HG02885 (cell line): ENCODE data around the gene KLHL6.

ENCODE experiments used
- ATAC-seq: cut with Tn5 transposase; IDR thresholded peaks from one replicate; pipeline ENCODE4 v1.9.1; 2021; ENCODE audit warnings: mild to moderate bottlenecking; ENCODE audit not compliant: unreplicated experiment, poor library complexity

KLHL6 gene, protein sequence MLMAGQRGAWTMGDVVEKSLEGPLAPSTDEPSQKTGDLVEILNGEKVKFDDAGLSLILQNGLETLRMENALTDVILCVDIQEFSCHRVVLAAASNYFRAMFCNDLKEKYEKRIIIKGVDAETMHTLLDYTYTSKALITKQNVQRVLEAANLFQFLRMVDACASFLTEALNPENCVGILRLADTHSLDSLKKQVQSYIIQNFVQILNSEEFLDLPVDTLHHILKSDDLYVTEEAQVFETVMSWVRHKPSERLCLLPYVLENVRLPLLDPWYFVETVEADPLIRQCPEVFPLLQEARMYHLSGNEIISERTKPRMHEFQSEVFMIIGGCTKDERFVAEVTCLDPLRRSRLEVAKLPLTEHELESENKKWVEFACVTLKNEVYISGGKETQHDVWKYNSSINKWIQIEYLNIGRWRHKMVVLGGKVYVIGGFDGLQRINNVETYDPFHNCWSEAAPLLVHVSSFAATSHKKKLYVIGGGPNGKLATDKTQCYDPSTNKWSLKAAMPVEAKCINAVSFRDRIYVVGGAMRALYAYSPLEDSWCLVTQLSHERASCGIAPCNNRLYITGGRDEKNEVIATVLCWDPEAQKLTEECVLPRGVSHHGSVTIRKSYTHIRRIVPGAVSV

DNA sequence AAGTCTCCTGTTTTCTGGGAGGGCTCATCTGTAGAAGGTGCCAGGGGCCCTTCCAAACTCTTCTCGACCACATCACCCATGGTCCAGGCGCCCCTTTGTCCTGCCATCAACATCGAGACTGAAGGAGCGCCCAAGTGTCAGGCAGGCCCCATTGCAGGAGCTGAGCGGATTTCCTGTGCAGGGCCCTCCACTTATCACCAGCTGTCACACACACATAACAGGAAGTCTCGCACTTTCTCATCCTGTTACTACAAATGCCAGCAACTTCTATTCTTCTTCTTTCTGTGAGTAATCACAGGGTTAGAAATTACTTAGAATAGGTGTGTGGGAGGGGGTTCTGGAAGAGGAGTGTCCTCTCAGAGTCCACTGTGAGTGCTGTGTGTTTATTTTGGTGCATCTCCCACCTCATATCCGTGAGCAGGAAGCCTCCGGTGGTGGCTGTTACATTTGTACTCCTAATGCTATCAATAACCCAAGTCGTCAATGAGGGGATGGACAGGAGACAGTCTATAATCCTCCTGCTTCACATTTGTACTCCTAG lies at the start of gene KLHL6:
Gene KLHL6 (minus strand): TSS at position 166 of the 541 bp plus-strand sequence. CDS start 53 bp downstream, at position 113.
- peak; percentile 90 for ATAC-seq

DNA sequence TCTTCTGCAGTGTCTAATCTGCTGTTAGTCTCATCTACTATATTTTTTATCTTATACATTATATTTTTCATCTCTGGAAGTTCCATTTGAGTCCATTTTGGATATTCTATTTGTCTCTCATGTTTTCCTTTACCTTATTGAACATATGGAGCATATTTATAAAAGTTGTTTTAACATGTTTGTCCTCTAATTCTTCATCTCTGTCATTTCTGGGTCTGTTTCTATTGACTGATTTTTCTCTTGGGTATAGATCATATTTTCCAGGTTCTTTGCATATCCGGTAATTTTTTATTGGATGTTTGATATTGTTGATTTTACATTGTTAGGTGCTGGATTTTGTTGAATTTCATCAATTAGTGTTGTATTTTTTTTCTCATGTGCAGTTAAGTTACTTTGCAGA lies 42.5 kb upstream of the KLHL6 start:
- no peak for ATAC-seq

DNA sequence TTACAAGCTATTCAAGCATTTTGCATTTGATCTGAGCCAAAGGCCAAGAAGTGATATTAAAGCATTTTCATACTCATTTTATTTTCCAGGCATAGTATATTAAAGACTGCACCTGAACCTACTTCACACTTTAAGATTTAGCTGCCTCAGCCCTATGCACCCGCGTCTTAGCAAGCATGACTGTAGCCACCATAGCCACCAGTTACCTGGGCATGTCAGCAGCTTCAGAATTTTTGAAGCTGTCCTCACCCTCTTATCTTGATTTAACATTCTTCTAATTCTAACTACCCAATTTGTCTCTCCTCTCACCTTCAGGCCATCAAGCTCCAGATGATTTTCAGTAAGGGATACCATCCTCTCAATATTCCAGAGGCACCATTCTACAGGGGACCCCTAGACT lies 39.1 kb upstream of the KLHL6 start:
- ATAC-seq = no peak

DNA sequence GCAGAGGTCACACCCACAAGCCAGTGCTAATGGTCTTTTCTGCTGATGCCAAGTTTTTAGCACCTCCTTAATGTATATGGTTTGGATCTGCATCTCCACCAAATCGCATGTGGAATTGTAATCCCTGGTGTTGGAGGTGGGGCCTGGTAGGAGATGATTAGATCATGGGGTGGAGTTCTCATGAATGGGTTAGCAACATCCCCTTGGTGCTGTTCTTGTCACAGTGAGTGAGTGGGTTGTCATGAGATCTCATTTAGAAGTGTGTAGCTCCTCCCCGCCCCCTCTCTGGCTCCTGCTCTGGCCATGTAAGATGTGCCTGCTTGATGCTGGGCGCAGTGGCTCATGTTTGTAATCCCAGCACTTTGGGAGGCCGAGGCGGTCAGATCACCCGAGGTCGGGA lies 37.3 kb upstream of the KLHL6 start:
- ATAC-seq = no peak

DNA sequence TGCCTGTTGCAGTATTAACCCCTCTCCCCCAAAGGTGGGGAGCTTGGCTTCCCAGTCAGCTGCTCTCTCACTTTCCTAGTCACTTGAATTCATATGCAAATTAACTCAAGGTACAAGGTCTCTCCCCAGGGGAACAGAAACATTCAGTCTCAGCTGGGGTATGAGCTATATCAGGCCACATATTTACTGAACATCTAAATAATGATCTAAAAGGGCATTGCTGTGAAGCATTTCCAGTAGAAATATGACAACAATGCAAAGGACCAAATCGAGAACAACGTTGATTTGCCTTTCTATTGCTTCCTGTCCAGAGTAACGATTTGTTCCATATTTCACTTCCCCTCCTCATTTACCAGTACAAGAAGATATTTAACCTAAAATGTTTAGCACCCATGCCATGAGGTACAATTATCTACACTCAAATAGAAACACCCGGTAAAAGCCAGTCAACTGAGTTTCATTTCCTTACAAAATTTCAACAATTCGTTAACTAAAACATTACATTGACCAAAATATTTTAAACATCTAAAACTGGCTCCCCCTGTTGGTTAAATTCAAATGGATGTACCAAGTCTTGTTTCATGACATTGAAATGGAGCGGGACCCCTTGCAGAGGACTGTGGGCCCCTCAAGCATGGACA lies 36.5 kb upstream of the KLHL6 start:
- ATAC-seq = peak; percentile 90

DNA sequence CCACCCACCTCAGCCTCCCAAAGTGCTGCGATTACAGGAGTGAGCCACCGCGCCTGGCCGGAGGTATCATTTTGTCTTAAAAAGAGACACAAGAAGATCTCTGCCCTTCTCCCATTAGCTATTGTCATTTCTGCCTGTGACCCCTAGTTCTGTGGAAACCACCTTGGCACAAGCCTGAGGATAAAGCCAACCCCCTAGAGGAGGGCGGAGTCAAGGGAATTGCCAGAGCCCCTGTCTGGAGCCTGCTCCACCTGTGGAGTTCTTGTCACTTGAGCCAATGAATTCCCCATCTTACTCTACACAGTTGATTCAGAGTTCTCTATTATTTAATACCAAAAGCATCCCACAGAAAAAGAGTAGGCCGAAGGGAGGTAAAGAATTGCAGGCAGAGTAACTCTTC lies 34.9 kb upstream of the KLHL6 start:
- no peak for ATAC-seq

DNA sequence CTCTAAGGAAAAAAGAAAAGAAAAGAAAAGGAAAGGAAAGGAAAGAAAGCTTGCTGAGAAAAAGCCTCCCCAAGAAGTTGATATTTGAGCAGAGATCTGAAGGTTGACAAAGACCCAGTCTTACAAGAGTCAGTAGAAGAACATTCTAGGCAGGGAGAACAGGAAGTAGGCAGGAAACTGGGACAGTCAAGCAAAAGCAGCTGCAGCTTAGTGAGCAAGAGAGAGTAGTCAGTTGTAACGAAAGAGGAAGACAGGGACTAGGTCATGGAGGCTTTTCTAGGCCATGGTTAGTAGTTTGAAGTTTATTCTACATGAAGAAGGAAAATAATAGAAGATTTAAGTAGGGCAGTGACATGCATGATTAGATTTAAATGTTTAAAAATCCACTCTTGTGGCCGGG lies 31.8 kb upstream of the KLHL6 start:
- ATAC-seq = no peak

DNA sequence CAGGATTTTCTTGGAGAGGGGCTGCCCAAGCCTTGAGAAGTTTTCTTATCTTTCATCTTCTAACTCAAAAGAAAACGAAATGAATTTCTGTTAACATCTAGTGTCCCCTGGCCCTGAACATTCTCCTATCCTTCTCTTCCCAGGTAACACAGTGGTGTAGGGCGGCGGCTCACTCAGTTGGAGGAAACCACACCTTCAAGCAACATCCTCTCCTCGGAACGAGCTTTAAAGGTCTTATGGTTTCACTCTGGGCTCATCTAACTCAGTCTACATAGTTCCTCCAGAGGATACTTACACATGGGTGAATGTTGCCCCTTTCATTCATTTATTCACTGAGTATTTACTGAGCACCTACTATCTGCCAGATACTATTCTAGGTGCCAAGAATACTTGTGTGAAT lies 31.0 kb upstream of the KLHL6 start:
- no peak for ATAC-seq

DNA sequence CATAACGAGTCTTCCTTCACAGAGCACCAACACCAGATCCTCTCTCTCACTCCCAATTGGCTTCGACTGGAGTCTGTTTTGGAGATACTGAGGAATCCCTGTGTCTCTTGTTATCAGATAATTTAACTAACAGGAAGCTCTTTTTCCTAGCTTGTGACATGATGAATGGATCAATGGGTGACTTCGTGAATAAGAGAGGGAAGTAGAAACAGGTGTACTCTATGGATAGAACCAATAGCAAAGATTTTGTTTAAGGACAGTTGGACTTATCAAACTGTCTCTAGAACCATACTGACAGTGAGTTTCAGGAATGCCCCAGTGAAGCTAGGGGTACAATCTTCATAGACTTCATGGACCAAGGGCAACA lies 29.4 kb upstream of the KLHL6 start:
- no peak for ATAC-seq

DNA sequence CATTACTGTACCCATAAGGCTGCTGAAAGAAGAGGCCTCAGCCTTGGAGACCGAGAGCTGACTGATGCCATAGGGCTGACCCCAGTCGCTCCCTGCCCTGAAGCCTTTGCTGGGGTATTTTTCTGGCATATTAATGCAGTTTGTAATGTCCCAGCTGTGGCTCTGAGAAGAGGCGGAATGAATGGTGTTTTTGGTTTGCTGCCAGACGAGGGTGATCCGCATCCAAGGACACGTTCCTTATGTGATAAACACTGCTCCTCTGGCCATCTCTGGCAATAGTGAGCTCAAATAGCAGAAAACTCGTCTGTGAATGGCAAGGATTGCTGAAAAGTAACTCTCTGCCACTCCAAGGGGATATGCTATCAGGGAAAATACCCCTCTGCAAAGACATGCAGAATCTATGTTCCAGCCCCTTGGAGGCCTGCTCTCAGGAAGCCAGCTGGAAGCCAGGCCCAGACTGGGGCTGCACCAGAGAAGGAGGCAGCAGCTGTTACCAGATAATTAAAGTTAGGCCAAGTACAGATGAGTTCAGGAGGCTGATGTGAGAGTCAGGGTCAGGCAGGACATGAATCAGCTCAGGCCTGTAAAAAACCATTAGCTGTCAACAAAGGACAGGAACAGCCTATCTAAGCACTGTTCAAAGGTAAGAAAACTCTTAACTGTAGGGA lies 28.9 kb upstream of the KLHL6 start:
- no peak for ATAC-seq

DNA sequence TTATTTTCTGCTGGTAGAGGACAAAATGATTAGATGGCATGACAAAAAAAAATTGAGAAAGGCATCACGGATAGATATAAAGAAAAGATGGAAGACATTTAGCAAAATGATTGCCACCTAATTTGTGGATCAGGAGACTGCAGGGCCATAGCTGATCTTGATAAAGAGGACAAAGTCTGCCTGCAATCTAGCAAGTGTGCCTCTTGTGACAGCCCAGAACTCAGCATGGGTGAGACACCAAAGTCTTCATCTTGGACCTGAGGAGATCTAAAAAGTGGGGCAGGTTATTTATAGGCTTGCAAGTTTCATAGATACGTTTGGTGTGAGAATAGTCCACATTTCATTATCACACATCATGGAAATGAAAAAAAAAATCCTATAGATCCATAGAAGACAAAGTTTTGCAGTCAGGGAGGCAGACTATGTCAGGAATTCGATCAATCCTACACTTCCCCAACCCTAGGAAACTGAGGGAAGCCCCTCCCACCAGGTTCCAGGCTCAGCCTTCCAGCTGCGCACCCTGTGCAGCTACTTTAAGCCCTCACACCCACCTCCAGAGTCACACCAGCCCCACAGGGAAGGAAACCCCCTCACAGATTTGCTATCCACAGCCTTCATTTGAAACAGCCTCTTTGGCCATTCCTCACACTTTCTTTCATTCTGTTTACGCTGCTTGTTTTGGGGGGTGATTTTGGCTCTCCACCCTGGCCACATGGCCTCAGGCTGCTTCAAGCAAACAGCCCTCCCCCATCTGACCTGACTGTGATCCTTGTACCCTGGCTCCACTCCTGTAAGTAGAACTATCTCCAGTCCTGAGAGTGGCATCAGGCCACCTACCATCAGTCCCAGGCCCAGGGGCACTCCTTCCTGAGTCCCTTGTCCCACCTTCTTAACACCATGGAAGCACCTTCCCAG lies 28.1 kb upstream of the KLHL6 start:
- no peak for ATAC-seq

DNA sequence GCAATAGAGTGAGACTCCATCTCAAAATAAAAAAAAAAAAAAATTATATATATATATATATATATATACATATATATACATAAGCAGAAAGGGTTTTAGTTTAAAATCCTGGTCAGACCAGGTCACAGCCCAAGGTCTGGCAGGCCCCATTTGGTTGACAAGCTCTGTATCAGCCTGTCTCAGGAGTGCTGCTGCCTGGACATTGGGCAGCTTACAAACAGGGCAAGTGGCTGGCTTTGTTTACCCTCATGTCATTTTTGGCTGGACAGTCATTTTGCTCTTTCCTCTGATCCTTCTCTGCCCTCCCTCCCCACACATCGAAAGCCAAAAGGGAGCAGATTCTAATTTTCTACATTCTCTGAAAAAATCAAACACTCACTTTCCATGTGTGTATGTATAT lies 26.7 kb upstream of the KLHL6 start:
- no peak for ATAC-seq

DNA sequence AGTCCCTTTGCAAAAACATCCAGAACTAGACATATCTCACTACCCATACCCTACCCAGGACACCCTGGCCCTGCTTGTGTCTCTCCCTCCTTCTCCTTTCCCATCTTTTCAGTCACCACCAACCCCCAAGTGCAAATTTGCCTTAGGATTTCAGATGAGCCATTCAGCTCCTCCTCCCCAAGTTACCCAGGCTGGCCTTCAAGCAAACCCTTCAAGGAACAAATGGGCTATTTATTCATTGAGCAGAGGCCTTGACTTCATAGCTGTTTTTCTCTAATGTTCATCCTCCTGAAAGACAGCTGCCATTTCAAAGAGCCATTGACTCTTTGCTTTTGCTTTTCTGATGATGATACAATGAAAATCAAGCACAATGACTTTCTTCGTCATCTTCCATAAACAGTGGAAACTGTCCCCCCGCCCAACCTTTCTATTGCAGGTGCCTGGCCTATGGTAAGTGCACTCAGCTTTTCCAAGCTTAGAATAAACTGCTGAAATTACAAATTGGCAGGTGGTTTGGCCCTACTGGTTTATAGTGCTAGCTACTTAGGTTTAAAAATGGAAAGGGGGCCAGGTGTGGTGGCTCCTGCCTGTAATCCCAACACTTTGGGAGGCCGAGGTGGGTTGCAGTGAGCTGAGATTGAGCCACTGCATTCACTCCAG lies 26.1 kb upstream of the KLHL6 start:
- ATAC-seq = no peak

DNA sequence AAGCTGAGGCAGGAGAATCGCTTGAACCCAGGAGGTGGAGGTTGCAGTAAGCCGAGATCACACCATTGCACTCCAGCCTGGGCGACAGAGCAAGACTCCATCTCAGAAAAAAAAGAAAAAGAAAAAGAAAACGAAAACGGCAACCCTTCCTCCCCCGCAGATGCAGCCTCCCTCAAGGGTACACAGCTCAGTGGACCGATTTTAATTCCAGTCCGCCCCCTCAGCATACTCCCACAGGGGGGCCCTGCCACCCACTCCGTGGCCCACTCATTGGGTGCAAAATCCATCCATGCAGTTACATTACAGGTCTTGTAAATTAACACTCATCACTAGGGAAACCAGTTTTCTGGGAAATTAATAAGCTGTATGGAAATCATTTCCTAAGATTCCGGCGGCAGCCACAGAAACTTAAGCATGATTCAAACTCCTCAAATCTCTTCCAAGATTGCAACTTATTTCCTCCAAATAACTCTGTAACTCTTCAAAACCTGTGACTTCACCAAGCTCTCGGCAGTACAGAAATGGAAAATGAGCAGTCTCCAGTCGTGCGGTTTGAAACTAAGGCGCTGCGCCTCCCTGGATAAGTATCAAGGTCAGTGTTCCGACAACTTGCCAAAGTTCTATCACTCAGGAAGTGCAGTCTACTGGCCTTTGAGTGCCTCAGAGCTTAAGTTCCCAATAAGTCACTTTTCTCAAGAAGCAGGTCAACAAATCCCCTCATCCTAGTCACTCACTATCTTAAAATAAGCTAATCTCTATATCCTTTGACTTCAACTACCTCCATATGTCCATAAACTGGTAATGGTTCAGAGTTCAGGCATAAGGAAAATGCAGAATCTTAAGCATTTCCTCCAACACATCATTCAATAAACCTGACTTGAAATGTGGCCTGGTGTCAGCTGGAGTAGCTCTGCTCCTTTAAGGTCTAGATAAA lies 24.7 kb upstream of the KLHL6 start:
- ATAC-seq = no peak

DNA sequence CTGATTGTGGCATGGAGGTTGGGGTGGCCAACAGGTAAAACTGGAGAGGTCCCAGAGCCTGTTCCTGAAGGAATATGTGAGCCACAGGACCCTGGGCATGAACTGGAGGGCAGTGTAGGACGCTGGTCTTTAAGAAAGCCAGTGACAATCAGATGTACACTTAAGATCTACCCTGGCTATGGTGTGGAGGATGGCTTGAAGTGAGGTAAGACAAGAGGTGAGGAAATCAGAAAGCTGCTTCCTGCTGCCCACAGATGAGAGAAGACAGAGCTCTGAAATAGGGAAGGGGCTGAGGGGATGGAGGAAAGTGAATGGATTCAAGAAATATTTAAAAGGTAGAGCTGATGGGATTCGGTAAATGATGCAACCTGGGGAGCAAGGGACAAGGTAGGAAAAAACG lies 22.7 kb upstream of the KLHL6 start:
- no peak for ATAC-seq

DNA sequence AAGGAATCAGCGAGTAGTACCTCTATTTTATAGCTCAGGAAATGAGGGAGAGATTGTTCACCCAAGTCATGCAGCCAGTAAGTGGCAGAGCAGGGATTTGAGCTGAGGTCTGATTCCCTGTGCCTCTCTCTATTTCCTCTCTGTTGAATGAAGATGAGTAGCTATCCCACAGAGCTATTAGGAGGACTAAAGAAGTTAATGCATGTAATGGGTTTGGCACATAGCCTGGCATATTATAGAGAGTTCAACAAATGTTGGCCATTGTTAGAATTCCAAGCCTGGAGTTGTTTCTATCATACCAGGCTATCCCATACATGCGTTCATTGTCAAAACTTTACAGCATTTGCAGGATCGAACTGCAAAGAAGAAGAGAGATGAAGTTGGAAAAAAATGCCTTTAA lies 21.8 kb upstream of the KLHL6 start:
- ATAC-seq = no peak

DNA sequence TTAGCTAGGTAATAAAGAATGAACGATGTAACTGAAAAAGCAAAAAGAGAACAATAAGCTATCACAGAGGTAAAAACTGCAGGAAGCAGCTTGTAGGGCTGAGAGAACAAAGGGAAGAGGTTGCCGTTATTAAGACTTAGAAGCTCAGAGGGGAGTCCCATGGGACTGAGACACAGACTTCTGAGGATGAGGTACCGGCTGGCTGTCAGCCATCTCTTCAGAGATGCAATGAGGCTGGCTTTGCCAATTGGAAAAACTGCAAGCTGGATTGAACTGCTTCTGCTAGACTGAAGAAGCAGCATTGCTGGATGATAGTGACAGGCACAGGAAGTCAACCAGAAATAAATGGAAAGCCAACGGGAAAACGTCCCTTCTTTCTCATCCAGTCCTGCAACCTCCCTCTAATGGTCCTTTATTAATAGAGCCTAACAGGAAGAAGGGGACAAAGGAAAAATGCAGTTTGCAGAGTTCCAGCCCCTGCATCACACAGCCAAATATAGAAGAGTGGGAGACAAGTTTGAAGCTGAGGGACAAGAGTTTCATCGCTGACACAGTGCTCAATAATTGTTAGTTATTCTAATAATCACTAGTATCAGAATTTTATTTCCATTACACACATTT lies 21.1 kb upstream of the KLHL6 start:
- no peak for ATAC-seq

DNA sequence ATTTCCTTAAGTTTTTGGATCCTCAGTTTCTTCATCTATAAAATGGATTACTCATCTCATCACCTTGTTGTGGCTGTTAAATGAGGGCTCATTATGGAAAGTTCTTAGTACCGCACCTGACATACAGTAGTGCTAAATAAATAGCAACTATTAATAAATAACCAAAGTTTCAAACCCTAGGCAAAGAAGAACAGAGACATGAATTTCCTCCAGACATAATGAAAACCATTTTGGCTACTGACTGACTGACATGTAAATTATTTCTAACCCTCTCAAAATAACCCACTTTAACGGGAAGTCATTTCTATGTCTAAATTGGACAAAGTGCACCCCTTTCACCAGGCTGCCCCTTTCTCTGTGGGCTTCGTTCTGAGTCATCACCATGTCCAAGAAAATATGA lies 17.4 kb upstream of the KLHL6 start:
- ATAC-seq = no peak
